ENCODE measurements around the gene JUP.

Gene JUP

DNA sequence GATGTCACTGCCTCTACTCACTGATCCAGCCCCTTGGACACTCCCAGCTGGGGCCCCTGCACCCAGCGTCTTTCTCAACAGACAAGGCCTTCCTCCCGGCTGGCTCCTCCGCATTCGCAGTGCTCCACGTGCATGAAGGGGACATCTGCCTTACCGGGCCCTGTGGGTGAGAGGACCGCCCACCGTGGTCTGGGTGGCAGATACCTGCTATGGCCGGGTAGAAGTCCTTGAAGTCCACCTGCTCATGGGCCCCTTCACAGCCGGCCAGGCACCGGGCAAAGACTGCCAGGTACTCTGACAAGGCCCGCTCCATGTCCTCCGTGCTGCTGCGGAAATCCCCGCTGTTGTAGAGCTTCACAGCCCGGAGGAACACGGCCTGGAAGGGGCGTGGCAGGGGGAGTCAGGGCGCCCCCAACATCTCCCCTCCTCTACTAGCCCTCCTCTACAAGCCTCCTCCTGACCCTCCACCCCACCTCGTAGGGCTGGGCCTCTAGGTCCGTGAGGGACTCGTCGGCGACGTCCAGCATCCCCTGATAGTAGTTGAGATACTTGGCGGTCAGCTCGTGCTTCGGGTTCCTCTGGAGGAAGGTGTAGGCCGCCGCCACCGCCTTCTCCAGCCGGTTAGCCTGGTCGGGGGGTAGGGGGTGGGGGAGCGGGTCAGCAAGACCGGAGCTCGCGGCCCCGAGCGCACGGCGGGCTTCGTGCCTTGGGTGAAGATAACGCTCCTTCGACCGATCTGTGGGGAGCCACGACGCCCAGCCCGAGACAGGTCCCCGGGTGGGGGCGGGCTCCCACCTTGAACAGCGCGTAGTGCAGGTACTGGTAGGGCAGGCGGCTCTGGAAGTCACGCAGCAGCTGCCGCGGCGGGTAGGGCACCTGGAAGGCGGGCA, 24.4 kb upstream of the JUP start:
- DNase-seq (ENCODE audit: low read depth in 1 of 2, low spot score in 1 of 2): no peak

- DNase-seq (ENCODE audit: low read depth in 1 of 2, low spot score in 1 of 2): no peak
Measured at GRCh38 chr17:41806685-41807445, 20.4 kb upstream of the JUP start.

- DNase-seq (ENCODE audit: low read depth in 1 of 2, low spot score in 1 of 2): no peak
Measured at GRCh38 chr17:41803049-41804020, 16.8 kb upstream of the JUP start.

GRCh38 chr17:41801374-41802271, 15.1 kb upstream of the JUP start:
- peak; percentile 53 to 70 for DNase-seq (ENCODE audit: low read depth in 1 of 2, low spot score in 1 of 2)

DNA sequence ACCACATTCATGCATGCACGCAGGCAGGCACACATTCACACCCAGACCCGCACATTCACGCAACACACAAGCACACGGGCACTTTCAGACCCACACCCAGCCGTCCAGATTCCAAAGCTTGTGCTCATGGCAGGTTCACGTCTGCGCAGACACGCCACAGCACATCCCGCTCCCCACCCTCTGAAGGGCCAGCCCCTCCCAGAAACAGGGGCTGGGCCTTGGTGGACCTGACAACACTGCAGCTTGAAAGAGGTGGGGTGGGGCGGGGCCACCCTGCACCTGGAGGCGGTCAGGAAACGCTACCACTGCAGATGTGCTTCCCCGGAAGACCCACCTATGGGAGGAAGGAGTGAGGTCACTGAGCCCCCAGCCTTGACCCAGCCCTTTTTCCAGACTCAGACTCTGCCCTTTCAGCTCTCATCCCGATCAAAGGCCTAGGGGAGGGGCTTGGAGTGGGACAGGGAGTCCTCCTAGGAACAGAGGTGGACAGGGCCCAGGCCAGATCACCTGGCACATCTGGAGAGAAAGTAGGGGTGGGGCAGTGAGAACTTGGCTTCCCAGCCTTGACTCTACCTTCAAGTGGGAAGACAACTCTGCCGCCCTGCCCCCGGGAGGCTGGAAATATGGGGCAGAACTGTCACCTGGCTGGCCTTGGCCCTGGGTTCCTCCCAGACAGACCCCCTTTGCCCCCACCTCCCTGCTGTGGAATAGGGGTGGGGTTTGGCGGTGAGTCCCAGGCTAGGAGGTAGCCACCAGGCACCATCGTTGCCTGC, 14.3 kb upstream of the JUP start:
- no peak for DNase-seq (ENCODE audit: low read depth in 1 of 2, low spot score in 1 of 2)

- no peak for DNase-seq (ENCODE audit: low read depth in 1 of 2, low spot score in 1 of 2)
Measured at GRCh38 chr17:41799366-41799765, 12.9 kb upstream of the JUP start.

- DNase-seq (ENCODE audit: low read depth in 1 of 2, low spot score in 1 of 2): no peak
Measured at GRCh38 chr17:41797377-41797776, 10.9 kb upstream of the JUP start.

DNA sequence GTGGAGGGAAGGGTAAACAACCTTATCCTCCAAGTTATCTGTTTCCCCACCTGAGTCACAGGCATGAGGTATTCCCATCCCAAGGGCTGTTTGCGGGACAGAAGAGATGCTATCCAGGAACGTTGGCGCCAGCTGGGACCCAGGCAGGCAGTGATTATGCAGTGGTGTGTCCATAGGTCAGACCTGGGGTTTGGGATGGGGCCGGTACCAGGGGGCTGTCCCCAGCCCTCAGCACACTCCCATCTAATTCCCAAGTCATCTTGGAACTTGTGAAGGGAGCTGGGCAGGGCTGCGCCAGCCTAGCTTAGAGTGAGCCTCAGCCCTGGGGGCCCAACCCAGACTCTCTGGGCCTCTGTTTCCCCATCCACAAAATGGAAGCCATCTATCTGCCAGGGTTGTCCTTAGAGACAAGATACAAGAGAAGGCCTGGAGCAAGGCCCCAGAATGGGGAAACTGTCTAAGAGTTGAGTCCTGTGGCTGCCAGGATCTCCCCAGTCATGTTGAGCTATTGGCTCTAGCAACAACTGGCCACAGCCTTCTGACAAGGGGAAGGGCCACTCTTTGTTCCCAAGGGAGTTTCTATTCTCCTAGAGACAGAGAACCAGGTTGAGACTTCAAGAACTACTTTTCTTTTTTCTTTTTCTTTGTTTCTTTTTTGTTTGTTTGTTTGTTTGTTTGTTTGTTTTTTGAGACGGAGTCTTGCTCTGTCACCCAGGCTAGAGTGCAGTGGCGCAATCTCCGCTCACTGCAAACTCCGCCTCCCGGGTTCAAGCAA, 9.8 kb upstream of the JUP start:
- no peak for DNase-seq (ENCODE audit: low read depth in 1 of 2, low spot score in 1 of 2)

GRCh38 chr17:41794540-41794975, 8.0 kb upstream of the JUP start:
- no peak for DNase-seq (ENCODE audit: low read depth in 1 of 2, low spot score in 1 of 2)

GRCh38 chr17:41793784-41794539, 7.5 kb upstream of the JUP start:
- no peak for DNase-seq (ENCODE audit: low read depth in 1 of 2, low spot score in 1 of 2)

DNA sequence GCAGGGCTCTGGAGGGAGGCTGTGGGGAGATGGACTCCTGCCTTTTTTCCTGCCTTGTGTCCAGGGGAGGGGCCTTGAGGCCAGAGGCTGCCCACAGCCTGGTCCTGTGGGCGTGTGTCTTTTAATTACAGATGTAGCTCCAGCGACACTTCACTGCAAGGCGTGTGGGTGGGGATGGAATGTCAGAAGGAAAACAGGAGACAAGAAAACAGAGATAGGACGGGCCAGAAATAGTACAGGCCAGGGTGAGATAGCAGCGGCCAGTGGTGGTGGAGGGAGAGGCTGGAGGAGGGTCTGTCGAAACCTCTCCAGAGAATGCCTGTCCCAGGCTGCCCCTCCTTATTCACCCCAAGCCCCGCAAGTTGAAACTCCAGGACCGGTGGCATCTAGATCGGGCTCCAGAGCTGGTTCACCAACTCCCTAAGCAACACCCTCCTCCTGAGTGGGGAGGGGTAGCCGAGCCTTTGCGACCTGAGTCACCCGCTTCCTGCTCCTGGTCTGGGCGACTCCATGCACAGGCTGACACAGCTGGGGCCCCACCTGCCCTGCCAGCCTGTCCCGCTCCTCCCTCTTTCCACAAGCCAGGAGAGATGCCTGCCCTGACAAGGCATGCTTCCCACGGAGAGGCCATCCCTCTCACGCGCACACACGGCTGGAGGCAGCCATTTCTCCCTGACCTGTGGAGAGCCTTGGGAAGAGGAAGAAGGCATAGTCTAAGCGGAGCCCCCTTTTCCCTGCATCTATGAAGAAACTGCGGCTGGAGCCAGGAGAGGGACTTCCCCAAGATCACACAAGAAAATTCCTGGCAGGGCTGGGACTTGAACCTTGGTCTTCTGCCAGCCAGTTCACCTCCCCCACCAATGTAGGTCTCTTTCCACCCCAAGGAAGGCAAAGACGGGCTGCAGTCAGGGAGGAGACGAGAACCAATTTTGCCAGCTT, 6.6 kb upstream of the JUP start:
- DNase-seq (ENCODE audit: low read depth in 1 of 2, low spot score in 1 of 2): no peak

- DNase-seq (ENCODE audit: low read depth in 1 of 2, low spot score in 1 of 2): no peak
Measured at GRCh38 chr17:41787021-41787418, 509 bp upstream of the JUP start.

- DNase-seq (ENCODE audit: low read depth in 1 of 2, low spot score in 1 of 2): no peak
Measured at GRCh38 chr17:41785859-41786226, 668 bp downstream of the JUP start.

- DNase-seq (ENCODE audit: low read depth in 1 of 2, low spot score in 1 of 2): no peak
Measured at GRCh38 chr17:41785091-41785858, 1.2 kb downstream of the JUP start.

GRCh38 chr17:41784207-41784744, 2.2 kb downstream of the JUP start:
- DNase-seq (ENCODE audit: low read depth in 1 of 2, low spot score in 1 of 2): no peak

DNA sequence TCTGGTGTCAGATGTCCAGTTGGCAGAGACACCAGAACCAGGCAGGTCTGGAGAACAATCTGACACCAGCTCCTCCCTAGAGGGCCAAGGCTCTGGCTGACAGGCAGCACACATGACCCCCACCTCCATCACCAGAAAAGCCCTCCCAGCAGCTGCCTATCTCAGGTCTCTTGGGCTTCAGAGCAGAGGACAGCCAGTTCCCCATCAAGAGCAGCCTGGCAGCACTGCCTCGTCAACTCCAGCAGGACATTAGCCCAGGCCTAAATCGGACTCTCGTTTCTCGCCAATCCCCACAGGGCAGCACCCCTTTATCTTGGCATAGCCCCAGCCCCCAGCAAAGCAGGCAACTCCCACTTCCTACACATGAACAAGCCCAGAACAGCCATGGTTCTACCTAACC, 4.4 kb downstream of the JUP start:
- no peak for DNase-seq (ENCODE audit: low read depth in 1 of 2, low spot score in 1 of 2)

Data from stimulated activated CD4-positive, alpha-beta T cell treated with anti-CD3 and anti-CD28 coated beads, Interleukin-15, amount 100 ng/mL, for 1 hour (primary cell).